NT2/D1 (cell line): ENCODE data around the gene MAML2.

Source experiments
- DNase-seq: peaks from one replicate; pipeline ENCODE4 v3.0.0-alpha.2; 2011; ENCODE audit warnings: low read depth, low spot score
- H3K27me3 ChIP-seq: 2 replicates; pipeline ENCODE4 v1.6.0; 2011; ENCODE audit warnings: mild to moderate bottlenecking; ENCODE audit not compliant: insufficient read length, insufficient read depth
- H3K36me3 ChIP-seq: 2 replicates; pipeline ENCODE4 v1.6.1; 2011; ENCODE audit warnings: mild to moderate bottlenecking, low read length, mixed read lengths; ENCODE audit not compliant: insufficient read depth, insufficient read length
- H3K4me1 ChIP-seq: 2 replicates; pipeline ENCODE4 v1.5.1; 2011; ENCODE audit not compliant: insufficient read depth, insufficient read length
- H3K4me3 ChIP-seq: 2 replicates; pipeline ENCODE4 v1.5.1; 2011; ENCODE audit warnings: low read depth; ENCODE audit not compliant: insufficient read length
- H3K9ac ChIP-seq: 2 replicates; pipeline ENCODE4 v1.6.0; 2011; ENCODE audit warnings: low read depth; ENCODE audit not compliant: insufficient read length
- H3K9me3 ChIP-seq: 2 replicates; pipeline ENCODE4 v1.5.1; 2011; ENCODE audit warnings: mild to moderate bottlenecking, low read length; ENCODE audit not compliant: insufficient read depth
- SUZ12 ChIP-seq: IDR thresholded peaks from 2 replicates; pipeline ENCODE4 v1.6.1; 2011; ENCODE audit not compliant: insufficient read length, insufficient read depth; ENCODE audit errors: extremely low read depth
- YY1 ChIP-seq: IDR thresholded peaks from 2 replicates; pipeline ENCODE4 v1.6.1; 2011; ENCODE audit not compliant: insufficient read length, insufficient read depth
- ZNF274 ChIP-seq: IDR thresholded peaks from 2 replicates; pipeline ENCODE4 v1.6.1; 2011; ENCODE audit warnings: mild to moderate bottlenecking, low read depth, low read length

The MAML2 gene

DNA sequence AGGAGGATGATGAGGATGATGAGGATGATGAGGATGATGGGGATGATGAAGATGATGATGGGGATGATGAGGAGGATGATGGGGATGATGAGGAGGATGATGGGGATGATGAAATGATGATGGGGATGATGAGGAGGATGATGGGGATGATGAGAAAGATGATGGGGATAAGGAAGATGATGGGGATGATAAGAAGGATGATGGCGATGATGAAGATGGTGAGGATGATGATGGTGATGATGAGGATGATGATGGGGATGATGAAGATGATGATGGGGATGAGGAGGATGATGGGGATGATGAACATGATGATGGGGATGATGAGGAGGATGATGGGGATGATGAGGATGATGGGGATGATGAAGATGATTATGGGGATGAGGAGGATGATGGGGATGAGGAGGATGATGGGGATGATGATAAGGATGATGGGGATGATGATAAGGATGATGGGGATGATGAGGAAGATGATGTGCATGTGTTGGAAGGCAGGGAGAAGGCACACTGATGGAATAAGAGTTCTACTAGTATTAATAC is 340.2 kb downstream of the MAML2 start:
- Histone ChIP-seq H3K9ac (no peak overlapping the region), H3K36me3 (no peaks in the 10 kb centered on the region), H3K27me3 (no peaks in the 10 kb centered on the region), H3K4me1 (no peaks in the 10 kb centered on the region), H3K9me3 (no peaks in the 10 kb centered on the region), H3K4me3 (no peak overlapping the region)
- TF ChIP-seq YY1 (no peak), SUZ12 (no peak), ZNF274 (no peak)
- no peak for DNase-seq

DNA sequence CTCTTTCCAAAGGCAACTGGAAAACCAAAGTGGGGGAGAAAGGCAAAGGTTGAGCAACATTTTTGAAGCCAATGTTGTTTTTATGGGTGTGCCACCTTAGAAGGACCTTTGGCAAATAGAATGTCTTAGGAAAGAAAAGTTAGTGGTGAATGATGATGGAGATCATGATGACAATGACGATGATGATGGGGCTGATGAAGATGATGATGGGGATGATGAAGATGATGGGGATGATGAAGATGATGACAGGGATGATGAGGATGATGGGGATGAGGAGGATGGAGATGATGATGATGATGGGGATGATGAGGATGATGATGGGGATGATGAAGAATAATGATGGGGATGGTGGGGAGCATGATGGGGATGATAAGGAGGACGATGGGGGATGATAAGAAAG is 340.7 kb downstream of the MAML2 start:
- H3K4me1 ChIP-seq, result no peaks in the 10 kb centered on the region
- no peak for DNase-seq
- no peaks in the 10 kb centered on the region for H3K36me3 ChIP-seq
- TF ChIP-seq SUZ12 (no peak), ZNF274 (no peak), YY1 (no peak)
- H3K9ac ChIP-seq, result no peak overlapping the region
- no peaks in the 10 kb centered on the region for H3K27me3 ChIP-seq
- no peak overlapping the region for H3K4me3 ChIP-seq
- H3K9me3 ChIP-seq, result no peaks in the 10 kb centered on the region

DNA sequence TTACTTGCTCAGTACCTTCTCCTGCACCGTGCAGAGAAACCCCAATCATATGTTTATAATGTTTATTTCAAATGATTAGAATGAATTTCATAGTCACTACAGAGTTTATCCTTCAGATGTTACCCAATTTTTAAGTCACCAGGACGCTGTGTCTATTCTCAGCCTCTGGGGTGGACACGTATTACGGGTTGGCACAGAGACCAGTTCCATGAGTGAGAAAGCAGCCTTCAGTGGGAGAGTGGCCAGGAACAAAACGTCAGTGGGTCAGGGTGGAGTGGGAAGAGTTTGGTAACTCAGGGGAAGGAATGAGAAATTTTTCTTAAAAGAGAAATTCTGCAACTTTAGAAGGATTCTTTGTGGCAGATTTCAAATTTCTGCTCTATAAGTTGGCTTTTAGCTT is 342.0 kb downstream of the MAML2 start:
- no peaks in the 10 kb centered on the region for H3K4me1 ChIP-seq
- no peak for TF ChIP-seq ZNF274
- TF ChIP-seq YY1, result no peak
- no peak for TF ChIP-seq SUZ12
- H3K4me3 ChIP-seq, result no peak overlapping the region
- no peak for DNase-seq
- no peak overlapping the region for H3K9ac ChIP-seq
- H3K27me3 ChIP-seq, result no peaks in the 10 kb centered on the region
- no peaks in the 10 kb centered on the region for H3K9me3 ChIP-seq
- H3K36me3 ChIP-seq, result no peaks in the 10 kb centered on the region

DNA sequence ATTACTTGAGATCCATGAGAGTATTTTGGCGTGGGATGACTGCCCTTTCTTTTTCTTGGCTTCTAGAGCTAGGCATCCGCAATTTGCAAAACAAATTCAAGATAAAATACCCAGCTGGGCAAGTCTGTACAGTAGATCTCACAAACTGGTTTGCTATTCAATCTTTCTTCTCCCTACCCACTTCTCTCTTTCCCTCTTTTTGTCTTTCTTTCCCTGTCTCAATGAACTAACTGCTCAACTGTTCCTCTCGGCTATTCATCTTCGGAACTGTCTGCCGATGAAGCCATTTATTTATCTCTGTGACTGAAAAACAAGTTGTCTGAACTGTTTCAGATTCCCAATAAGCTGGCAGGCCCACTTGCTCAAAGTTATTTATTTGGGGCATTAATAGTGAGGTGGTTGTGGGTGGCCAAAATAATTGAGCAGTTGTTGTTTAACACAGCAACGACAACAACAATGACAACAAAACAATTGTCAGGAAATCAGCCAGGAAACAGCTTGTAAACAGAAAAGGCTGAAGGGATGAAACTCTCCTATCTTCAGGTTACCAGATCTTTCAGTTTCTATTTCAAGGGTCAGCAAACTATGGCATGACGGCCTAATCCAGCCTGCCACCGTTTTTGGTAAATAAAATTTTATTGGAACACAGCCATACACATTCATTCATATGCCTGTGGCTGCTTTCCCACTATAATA is 343.1 kb downstream of the MAML2 start:
- no peak for DNase-seq
- H3K9me3 ChIP-seq, result no peaks in the 10 kb centered on the region
- TF ChIP-seq ZNF274, result no peak
- no peak for TF ChIP-seq SUZ12
- TF ChIP-seq YY1, result no peak

DNA sequence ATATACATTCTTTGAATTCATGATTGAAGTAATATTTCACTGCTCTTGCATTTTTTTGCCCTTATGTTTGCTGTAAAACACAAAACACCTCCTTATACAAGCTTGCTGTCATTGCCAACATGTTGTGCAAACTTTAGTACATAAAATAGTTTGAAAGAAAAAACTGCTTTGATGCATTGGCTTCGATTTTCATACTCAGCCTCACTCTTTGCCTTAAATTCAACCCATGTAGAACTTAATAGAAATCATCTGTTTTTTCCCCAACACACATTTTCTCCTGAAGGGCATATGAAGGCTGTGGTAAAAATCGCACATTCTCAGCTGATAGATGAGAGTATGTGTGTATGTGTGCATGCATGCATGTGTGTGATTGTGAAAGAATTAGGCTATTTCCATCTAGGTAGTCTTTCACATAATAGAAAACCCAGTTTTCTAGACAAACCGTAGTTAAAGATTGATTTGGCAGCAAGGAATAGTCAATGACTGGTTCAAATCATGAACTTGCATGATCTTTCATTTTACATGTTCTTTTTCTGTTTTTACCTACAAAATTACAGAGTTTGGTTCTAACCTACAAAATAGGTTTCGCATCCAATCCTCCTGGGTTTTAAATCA is 346.3 kb downstream of the MAML2 start:
- Histone ChIP-seq H3K4me1 (no peaks in the 10 kb centered on the region), H3K9ac (no peak overlapping the region), H3K27me3 (no peaks in the 10 kb centered on the region), H3K36me3 (no peaks in the 10 kb centered on the region), H3K9me3 (no peaks in the 10 kb centered on the region), H3K4me3 (no peak overlapping the region)
- TF ChIP-seq ZNF274 (no peak), YY1 (no peak), SUZ12 (no peak)
- no peak for DNase-seq

More for the DNA sequence above, 343.1 kb downstream of the MAML2 start:
- no peaks in the 10 kb centered on the region for H3K36me3 ChIP-seq
- no peaks in the 10 kb centered on the region for H3K4me1 ChIP-seq
- no peak overlapping the region for H3K4me3 ChIP-seq
- no peaks in the 10 kb centered on the region for H3K27me3 ChIP-seq
- H3K9ac ChIP-seq, result no peak overlapping the region

DNA sequence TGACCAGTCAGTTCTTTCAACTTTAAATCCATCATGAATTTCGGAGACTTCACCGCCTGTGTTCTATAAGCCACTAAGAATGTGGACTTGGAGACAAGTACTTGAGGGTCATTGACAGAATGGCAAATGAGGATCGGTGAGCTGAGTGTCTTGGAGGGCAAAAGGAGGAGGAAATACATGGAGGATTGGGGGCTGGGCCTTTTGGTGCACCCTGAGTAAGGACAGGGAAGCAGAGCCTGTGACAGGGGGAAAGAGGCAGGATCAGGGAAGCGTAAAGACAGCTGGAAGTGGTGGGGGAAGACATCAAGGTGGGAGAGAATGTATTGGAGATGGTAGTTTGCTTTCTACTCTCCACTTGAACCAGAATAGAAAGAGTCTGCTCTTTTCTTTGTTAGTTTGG is 348.7 kb downstream of the MAML2 start:
- no peak for TF ChIP-seq YY1
- TF ChIP-seq SUZ12, result no peak
- TF ChIP-seq ZNF274, result no peak
- Histone ChIP-seq H3K9me3 (no peaks in the 10 kb centered on the region), H3K27me3 (no peaks in the 10 kb centered on the region)

DNA sequence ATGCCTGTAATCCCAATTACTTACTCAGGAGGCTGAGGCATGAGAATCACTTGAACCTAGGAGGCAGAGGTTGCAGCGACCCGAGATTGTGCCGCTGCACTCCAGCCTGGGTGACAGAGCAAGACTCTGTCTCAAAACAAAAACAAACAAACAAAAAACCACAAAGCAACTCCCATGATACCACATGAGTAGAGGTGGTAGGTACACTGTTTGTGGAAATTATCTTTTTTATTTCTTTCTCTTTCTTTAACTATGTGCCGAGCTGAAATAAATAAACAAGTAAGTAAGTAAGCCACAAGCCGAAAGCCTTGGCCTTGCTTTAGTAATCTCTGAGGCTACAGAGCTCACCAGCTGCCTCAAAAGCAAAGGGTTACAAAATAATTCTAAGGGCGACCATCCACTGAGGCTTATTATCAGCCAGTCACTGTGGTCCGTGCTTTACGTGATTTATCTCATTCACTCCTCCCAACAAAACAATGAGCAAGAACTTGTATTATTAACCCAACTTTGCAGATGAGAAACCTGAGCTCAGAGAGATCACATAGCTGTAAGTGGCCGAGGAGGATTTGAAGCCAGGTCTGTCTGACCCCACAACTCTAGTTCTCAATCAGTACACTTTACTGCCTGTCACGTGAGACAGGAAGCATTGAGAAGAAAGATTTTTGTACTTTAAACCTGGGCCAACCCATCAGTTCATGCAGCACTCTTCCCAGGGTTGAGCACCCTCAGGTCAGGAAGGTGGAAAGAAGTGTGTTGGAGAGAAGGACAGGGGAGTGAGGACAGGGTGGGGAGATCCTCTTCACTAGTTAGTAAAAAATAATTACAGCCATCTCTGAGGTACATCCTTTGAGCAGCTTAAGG is 349.3 kb downstream of the MAML2 start:
- H3K4me1 ChIP-seq, result no peaks in the 10 kb centered on the region
- no peaks in the 10 kb centered on the region for H3K9me3 ChIP-seq
- TF ChIP-seq YY1 (no peak), ZNF274 (no peak), SUZ12 (no peak)
- no peak overlapping the region for H3K9ac ChIP-seq
- no peaks in the 10 kb centered on the region for H3K27me3 ChIP-seq
- H3K4me3 ChIP-seq, result no peak overlapping the region
- no peak for DNase-seq
- H3K36me3 ChIP-seq, result no peaks in the 10 kb centered on the region

More for the DNA sequence above, 348.7 kb downstream of the MAML2 start:
- Histone ChIP-seq H3K36me3 (no peaks in the 10 kb centered on the region), H3K9ac (no peak overlapping the region), H3K4me3 (no peak overlapping the region), H3K4me1 (no peaks in the 10 kb centered on the region)
- DNase-seq, result no peak
